8988T (cell line): ENCODE measurements around the gene GUCA1A.
"Not testable (repeated sequence)": the region's sequence is repeated elsewhere in the genome, so short reads cannot be mapped to it uniquely, and the experiment has no call there.

Source experiments
- DNase-seq: peaks from one replicate; pipeline ENCODE4 v3.0.0; 2011

The GUCA1A gene

DNA sequence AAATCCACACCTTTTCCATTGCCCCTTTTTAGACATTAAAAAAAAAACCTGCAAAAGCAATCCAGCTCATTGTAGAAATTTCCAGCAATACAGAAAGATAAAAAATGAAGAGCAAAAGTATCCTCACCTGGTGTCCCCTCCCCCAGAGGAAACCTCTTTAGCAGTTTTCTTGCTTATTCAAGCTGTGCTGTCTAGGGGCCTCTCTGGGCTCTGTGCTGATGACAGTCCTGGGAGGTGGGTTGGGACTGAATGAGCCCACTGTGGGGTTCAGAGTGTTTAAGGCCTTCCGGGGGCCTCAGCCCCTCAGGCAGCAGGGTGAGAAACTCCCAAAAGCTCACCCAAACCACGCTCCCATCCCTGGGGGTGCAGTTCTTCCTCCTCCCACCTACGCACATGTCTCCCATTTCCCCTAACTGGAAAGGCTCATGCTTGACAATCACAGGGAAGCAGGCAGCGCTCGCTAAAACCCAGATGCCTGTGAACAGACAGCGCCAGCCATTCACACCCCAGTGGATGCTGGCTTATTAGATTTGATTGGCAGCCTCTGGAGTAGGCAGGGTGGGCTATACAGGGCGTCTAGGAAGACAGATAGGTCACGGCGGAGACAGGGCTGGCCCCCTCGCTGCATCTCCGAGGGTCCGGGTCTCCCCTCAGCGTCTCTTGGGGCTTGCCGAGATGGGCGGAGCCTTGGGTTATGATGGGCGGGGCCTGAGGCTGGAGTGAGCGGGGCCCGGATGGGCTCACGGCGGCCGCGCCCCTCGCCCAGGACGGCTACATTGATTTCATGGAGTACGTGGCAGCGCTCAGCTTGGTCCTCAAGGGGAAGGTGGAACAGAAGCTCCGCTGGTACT lies 4.6 kb downstream of the GUCA1A start:
- no peak for DNase-seq

- DNase-seq = no peak
These were observed 6.2 kb downstream of the GUCA1A start for GRCh38 chr6:42179261-42179944.

DNA sequence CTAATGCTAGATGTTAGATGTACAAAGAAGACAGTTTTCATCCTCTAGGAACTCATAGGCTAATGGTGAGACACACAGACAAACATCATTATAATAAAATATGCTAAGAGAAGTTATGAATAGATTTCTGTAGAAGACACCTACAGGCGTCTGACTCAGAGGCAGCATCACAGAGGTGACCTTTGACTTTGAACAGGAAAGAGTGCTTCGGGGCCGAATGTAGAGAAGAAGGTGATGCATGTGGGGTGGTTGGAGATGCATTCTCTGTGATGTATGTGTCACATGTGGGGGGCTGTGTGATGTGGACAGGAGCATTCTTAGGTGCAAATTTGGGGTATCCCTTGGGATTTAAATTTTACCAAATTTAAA lies 6.8 kb downstream of the GUCA1A start:
- DNase-seq = no peak

DNA sequence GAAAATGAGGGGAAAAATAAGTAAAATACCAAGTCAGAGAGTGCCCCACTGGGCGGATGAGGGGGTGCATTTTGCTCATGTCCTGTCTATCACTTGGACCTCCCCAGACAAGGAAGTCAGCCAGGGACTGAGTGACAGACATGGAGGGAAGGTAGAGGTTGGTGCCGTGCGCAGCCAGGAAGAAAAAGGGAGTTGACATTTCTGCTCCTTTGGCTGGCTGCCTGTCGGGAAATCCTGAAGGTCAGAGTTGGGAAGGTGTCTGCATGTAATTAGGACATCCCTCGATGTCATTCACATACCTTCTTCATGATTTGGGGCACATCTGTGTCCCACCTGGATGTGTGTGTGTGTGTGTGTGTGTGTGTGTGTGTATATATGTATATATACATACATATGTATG lies 8.9 kb downstream of the GUCA1A start:
- no peak for DNase-seq

DNA sequence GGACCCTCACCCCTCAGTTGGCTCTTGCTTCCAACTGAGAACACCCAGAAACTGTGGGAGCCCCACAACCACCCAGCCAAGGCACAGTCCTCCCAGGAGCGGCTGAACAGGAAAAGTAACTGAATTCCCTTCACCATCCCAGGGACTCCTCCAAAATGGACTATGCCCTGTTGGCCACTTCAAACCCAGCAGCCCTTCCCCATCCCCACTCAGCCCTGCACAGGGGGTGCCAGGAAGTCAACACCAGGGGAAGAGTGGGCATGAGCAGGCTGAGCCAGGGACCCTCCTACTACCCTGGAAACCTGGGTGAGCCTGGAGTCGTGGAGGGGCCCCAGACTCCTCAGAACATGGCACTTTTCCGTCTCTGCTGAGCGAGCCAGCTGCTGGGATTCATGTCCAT lies 11.3 kb downstream of the GUCA1A start:
- no peak for DNase-seq

GRCh38 chr6:42185597-42185996 lies 12.4 kb downstream of the GUCA1A start:
- DNase-seq = no peak

DNA sequence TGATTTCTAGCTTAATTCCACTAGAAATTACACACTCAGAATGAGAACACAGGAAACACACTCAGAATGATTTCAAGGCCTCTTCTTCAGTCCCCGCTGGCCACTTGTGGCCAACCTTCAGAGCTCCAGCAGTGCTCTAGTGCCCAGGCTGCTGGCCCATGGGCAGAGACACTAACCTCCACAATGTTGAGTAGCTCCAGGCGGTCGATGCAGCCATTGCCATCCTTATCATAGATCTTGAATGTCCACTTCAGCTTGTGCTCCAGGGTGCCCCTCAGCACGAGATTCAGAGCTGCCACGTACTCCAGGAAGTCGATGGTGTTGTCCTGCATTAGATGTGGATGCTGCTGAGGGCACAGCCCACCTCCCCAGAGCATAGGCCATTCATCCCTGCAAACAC lies 15.2 kb downstream of the GUCA1A start:
- no peak for DNase-seq

- DNase-seq = no peak
These were observed 17.5 kb downstream of the GUCA1A start for GRCh38 chr6:42190554-42191183.

DNA sequence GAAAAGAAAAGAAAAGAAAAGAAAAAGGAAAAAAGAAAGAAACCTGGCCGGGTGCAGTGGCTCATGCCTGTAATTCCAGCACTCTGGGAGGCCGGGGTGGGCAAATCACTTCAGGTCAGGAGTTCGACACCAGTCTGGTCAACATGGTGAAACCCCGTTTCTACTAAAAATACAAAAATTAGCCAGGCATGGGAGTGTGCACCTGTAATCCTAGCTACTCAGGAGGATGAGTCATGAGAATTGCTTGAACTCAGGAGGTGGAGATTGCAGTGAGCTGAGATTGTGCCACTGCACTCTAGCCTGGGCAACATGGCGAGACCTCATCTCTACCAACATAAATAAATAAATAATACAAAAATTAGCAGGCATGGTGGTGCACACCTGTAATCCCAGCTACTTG lies 19.2 kb downstream of the GUCA1A start:
- DNase-seq = not testable (repeated sequence)

- no peak for DNase-seq
These were observed 20.3 kb downstream of the GUCA1A start for GRCh38 chr6:42193491-42193894.

GRCh38 chr6:42194056-42194455 lies 20.9 kb downstream of the GUCA1A start:
- no peak for DNase-seq

DNA sequence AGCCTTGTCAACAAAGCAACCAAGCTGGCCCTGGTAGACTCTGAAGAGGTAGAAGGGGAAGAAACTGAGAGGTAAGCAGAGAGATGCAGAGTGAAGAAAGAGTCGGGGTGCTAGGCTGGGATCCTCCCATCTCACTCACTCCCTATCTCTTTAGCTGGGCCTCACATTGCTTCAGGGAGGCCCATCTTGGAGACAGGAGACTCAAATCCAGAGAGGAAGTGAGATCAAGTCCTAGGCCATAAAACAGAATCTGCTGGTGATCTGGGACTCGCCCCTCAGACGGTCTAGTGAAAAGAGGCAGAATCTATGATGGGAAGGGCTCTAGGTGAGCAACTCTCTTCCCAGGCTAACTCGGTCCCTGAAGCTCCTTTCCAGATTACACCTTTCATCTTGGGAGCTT lies 22.3 kb downstream of the GUCA1A start:
- no peak for DNase-seq

- no peak for DNase-seq
These were observed 24.6 kb downstream of the GUCA1A start for GRCh38 chr6:42197555-42198362.

DNA sequence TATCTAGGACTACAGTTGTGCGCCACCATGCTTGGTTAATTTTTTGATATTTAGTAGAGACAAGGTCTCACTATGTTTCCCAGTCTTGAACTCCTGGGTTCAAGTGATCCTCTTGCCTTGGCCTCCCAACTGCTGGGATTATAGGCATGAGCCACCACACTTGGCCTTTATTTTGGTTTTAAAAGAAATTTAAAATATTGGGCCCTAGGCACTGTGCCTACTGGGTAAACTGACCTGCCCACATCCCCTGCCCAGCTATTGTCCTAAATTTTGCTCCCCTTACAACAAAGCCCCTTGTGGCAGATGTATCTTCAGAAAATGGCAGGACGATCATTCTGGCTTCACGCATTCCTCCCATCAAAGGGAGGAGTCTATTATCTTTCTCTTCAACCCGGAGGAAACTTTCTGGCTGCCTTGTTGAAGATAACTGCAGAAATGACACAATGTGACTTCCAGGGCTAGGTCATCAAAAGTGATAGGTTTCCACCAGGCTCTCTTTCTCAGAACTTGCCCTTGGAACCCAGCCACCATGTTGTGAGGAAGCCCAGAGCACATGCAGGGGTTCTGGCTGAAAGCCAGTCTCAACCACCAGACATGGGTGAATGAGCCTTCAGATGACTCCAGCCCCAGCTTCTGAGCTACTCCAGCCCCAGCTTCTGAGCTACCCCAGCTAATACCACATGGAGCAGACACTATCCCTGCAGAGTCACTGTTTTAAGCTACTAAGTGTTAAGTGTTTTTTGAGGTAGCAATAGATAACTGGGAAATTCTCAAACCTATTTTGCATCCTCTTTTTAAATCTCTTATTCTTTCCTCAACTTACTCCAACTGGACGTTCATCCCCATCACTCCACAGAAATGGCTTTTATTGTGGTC lies 26.2 kb downstream of the GUCA1A start:
- DNase-seq = no peak

DNA sequence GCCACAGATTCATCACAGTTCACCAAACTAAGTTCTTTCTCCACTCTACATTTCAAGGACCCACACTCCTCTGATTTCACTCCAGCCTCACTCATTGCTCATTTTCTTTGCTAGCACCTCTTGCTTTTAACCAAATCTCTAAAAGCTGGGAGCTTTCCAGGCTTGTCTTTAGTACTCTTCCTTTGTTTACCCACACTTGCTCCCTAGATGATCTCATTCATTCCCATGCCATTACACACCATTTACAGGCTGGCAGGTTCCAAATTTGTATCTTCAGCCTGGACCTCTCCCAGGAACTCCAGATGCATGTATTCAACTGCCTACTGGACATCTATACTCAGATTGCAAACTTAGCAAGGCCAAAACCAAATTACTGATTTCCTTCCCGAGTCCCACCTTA lies 26.9 kb downstream of the GUCA1A start:
- DNase-seq = no peak

DNA sequence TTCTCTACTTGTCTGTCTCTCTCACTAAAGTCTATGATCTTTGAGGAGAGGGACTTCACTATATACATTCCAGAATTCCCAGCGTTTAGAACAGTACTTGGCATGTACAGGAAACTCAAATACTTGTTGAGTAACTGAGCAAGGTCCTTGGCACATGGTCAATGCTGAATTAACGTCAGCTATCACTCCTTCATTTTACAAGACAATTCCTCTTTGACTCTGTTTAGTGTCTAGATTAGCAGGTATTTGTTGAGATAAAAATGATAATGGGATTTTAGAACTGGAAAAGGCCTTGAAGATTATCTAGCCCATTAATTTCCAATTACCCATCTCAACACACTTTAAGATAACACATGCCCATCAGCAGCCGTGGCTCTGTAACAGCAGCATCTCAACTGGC lies 28.2 kb downstream of the GUCA1A start:
- DNase-seq = no peak

GRCh38 chr6:42202131-42202915 lies 29.2 kb downstream of the GUCA1A start:
- not testable (repeated sequence) for DNase-seq

- no peak for DNase-seq
These were observed 30.0 kb downstream of the GUCA1A start for GRCh38 chr6:42203183-42203582.

DNA sequence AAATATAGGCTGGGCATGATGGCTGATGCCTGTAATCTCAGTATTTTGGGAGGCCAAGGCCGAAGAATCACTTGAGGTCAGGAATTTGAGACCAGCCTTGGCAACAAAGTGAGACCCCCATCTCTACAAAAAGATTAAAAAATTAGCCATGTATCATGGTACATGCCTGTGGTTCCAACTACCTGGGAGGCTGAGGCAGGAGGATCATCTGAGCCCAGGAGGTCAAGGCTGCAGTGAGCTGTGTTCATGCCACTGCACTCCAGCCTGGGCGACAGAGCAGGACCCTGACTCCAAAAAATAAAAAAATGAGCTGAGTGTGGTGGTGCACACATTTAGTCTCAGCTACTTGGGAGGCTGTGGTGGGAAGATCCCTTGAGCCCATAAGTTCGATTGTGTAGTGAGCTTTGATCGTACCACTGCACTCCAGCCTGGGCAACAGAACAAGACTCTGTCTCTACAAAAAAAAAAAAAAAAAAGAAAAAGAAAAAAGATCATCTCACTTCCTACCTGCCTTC lies 31.7 kb downstream of the GUCA1A start:
- no peak for DNase-seq

DNA sequence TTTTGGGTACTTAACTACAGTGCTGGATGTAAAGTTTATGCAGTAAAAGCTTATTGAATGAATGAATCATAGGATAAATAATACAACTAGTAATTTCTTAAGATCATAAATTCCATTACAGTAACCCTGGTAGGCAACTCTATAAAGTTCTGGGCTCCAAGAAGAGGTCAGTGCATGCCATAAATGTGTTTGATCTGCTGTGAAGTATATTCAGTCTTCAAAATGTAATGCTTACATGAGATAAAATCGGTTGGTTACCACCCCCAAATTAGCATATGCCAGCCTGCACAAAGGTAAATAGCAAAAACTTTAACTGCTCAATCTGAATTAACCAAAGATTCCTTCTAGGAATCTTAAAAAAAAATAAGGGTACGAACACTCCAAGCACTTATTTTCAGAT lies 34.4 kb downstream of the GUCA1A start:
- DNase-seq = not testable (repeated sequence)

DNA sequence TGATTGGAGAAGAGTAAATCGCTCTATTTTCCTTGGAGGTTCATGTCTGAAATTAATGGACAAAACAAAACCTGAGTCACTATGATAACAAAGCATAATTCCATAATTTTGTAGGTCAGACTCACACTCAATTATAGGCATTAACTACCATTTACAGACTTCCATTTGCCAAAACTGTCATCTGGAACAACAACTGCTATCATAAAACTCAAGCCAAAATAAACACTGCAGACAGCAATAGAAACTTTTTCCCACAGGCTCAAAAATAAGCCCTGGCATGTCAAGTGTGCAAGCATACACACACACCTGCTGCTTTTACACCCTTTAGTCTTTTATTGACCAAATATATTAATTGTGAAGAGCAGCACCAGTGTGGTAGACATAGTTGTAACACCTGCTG lies 37.4 kb downstream of the GUCA1A start:
- no peak for DNase-seq
